ENCODE data around the gene SMIM45.
"Not testable (repeated sequence)": the region's sequence is repeated elsewhere in the genome, so short reads cannot be mapped to it uniquely, and the experiment has no call there.

The SMIM45 gene

GRCh38 chr22:41935015-41935351 lies 17.0 kb upstream of the SMIM45 start:
- no peak for DNase-seq

GRCh38 chr22:41935509-41935908 lies 16.4 kb upstream of the SMIM45 start:
- no peak for DNase-seq

GRCh38 chr22:41936894-41937169 lies 15.1 kb upstream of the SMIM45 start:
- no peak for DNase-seq

GRCh38 chr22:41939981-41940831 lies 11.7 kb upstream of the SMIM45 start:
- DNase-seq = no peak

- DNase-seq = peak; percentile 94
Observed at GRCh38 chr22:41940832-41941765, 10.9 kb upstream of the SMIM45 start.

GRCh38 chr22:41943661-41944209 lies 8.2 kb upstream of the SMIM45 start:
- peak; percentile 8 for DNase-seq

GRCh38 chr22:41946629-41947423 lies 5.1 kb upstream of the SMIM45 start, which contains the start of gene CENPM:
TSS of gene CENPM (minus strand) at chr22:41947152. CDS start at chr22:41947076, 76 bp downstream.
- DNase-seq = peak; percentile 94

GRCh38 chr22:41947424-41948080 lies 4.4 kb upstream of the SMIM45 start:
- no peak for DNase-seq

GRCh38 chr22:41948142-41948541 lies 3.8 kb upstream of the SMIM45 start:
- DNase-seq = no peak

GRCh38 chr22:41948928-41949296 lies 3.0 kb upstream of the SMIM45 start:
- not testable (repeated sequence) for DNase-seq

GRCh38 chr22:41949297-41949965 lies 2.5 kb upstream of the SMIM45 start:
- DNase-seq = no peak

GRCh38 chr22:41952713-41953112 lies 763 bp downstream of the SMIM45 start:
- DNase-seq = no peak

GRCh38 chr22:41957941-41958556 lies 6.1 kb downstream of the SMIM45 start:
- DNase-seq = no peak

GRCh38 chr22:41963453-41964111 lies 11.6 kb downstream of the SMIM45 start:
- DNase-seq = no peak

GRCh38 chr22:41964112-41964491 lies 12.2 kb downstream of the SMIM45 start:
- no peak for DNase-seq

GRCh38 chr22:41966225-41966606 lies 14.3 kb downstream of the SMIM45 start:
- no peak for DNase-seq

GRCh38 chr22:41966607-41967240 lies 14.8 kb downstream of the SMIM45 start:
- peak; percentile 92 for DNase-seq

GRCh38 chr22:41968601-41969000 lies 16.7 kb downstream of the SMIM45 start:
- DNase-seq = no peak

GRCh38 chr22:41969110-41969646 lies 17.2 kb downstream of the SMIM45 start, which contains the start of gene SEPTIN3:
TSS of gene SEPTIN3 (plus strand) at chr22:41969443. CDS start at chr22:41971493, 2,050 bp downstream.
- DNase-seq = no peak

GRCh38 chr22:41970601-41971000 lies 18.7 kb downstream of the SMIM45 start:
- DNase-seq = no peak

All from HCEC 1CT (cell line).